ENCODE data around the gene PIP5K1A.
"Not testable (repeated sequence)": the region's sequence is repeated elsewhere in the genome, so short reads cannot be mapped to it uniquely, and the experiment has no call there.

PIP5K1A gene

GRCh38 chr1:151194894-151195594, 3.3 kb upstream of the PIP5K1A start:
- not testable (repeated sequence) for H3K27me3 ChIP-seq (ENCODE audit: control insufficient read depth, insufficient read depth, low read length); H3K36me3 ChIP-seq (ENCODE audit: control insufficient read depth, insufficient read depth, low read length); H3K4me3 ChIP-seq (ENCODE audit: low read length); H3K9me3 ChIP-seq (ENCODE audit: control insufficient read depth, low read length)
- H3K9ac ChIP-seq (ENCODE audit: low read length) = peak overlapping the region; percentile 61
- peaks cover 16% of the 10 kb centered on the region for H3K4me1 ChIP-seq (ENCODE audit: control insufficient read depth, insufficient read depth, low read length)

- Histone ChIP-seq H3K4me3 (ENCODE audit: low read length) (no peak overlapping the region), H3K36me3 (ENCODE audit: control insufficient read depth, insufficient read depth, low read length) (no peaks in the 10 kb centered on the region), H3K9me3 (ENCODE audit: control insufficient read depth, low read length) (no peaks in the 10 kb centered on the region), H3K27me3 (ENCODE audit: control insufficient read depth, insufficient read depth, low read length) (no peaks in the 10 kb centered on the region), H3K9ac (ENCODE audit: low read length) (peak overlapping the region; percentile 61), H3K4me1 (ENCODE audit: control insufficient read depth, insufficient read depth, low read length) (peaks cover 17% of the 10 kb centered on the region)
Measured at GRCh38 chr1:151196292-151196800, 2.0 kb upstream of the PIP5K1A start.

GRCh38 chr1:151197863-151198253, 494 bp upstream of the PIP5K1A start:
- peak overlapping the region; percentile 98 for H3K9ac ChIP-seq (ENCODE audit: low read length)
- H3K9me3 ChIP-seq (ENCODE audit: control insufficient read depth, low read length) = no peaks in the 10 kb centered on the region
- no peaks in the 10 kb centered on the region for H3K36me3 ChIP-seq (ENCODE audit: control insufficient read depth, insufficient read depth, low read length)
- no peaks in the 10 kb centered on the region for H3K27me3 ChIP-seq (ENCODE audit: control insufficient read depth, insufficient read depth, low read length)
- H3K4me1 ChIP-seq (ENCODE audit: control insufficient read depth, insufficient read depth, low read length) = peaks cover 17% of the 10 kb centered on the region
- peak overlapping the region; percentile 100 for H3K4me3 ChIP-seq (ENCODE audit: low read length)

- Histone ChIP-seq H3K9ac (ENCODE audit: low read length) (peak overlapping the region; percentile 98), H3K4me1 (ENCODE audit: control insufficient read depth, insufficient read depth, low read length) (peaks cover 17% of the 10 kb centered on the region), H3K36me3 (ENCODE audit: control insufficient read depth, insufficient read depth, low read length) (no peaks in the 10 kb centered on the region), H3K9me3 (ENCODE audit: control insufficient read depth, low read length) (no peaks in the 10 kb centered on the region), H3K4me3 (ENCODE audit: low read length) (peak overlapping the region; percentile 100), H3K27me3 (ENCODE audit: control insufficient read depth, insufficient read depth, low read length) (no peaks in the 10 kb centered on the region)
Measured at GRCh38 chr1:151199873-151200581, 1.7 kb downstream of the PIP5K1A start.

GRCh38 chr1:151205381-151205965, 7.1 kb downstream of the PIP5K1A start:
- not testable (repeated sequence) for H3K4me1 ChIP-seq (ENCODE audit: control insufficient read depth, insufficient read depth, low read length); H3K36me3 ChIP-seq (ENCODE audit: control insufficient read depth, insufficient read depth, low read length)

GRCh38 chr1:151210830-151211229, 12.5 kb downstream of the PIP5K1A start:
- no peak overlapping the region for H3K9ac ChIP-seq (ENCODE audit: low read length)
- no peaks in the 10 kb centered on the region for H3K27me3 ChIP-seq (ENCODE audit: control insufficient read depth, insufficient read depth, low read length)
- no peaks in the 10 kb centered on the region for H3K36me3 ChIP-seq (ENCODE audit: control insufficient read depth, insufficient read depth, low read length)
- no peak overlapping the region for H3K4me3 ChIP-seq (ENCODE audit: low read length)
- H3K9me3 ChIP-seq (ENCODE audit: control insufficient read depth, low read length) = no peaks in the 10 kb centered on the region
- no peaks in the 10 kb centered on the region for H3K4me1 ChIP-seq (ENCODE audit: control insufficient read depth, insufficient read depth, low read length)

More at GRCh38 chr1:151205381-151205965, 7.1 kb downstream of the PIP5K1A start:
- H3K9me3 ChIP-seq (ENCODE audit: control insufficient read depth, low read length); H3K9ac ChIP-seq (ENCODE audit: low read length); H3K27me3 ChIP-seq (ENCODE audit: control insufficient read depth, insufficient read depth, low read length); H3K4me3 ChIP-seq (ENCODE audit: low read length): not testable (repeated sequence)

- Histone ChIP-seq H3K4me1 (ENCODE audit: control insufficient read depth, insufficient read depth, low read length) (no peaks in the 10 kb centered on the region), H3K4me3 (ENCODE audit: low read length) (no peak overlapping the region), H3K27me3 (ENCODE audit: control insufficient read depth, insufficient read depth, low read length) (no peaks in the 10 kb centered on the region)
Measured at GRCh38 chr1:151211972-151212705, 13.8 kb downstream of the PIP5K1A start.

GRCh38 chr1:151213560-151213959, 15.2 kb downstream of the PIP5K1A start:
- Histone ChIP-seq H3K9ac (ENCODE audit: low read length) (no peak overlapping the region), H3K4me3 (ENCODE audit: low read length) (no peak overlapping the region), H3K9me3 (ENCODE audit: control insufficient read depth, low read length) (no peaks in the 10 kb centered on the region), H3K27me3 (ENCODE audit: control insufficient read depth, insufficient read depth, low read length) (no peaks in the 10 kb centered on the region), H3K4me1 (ENCODE audit: control insufficient read depth, insufficient read depth, low read length) (no peaks in the 10 kb centered on the region), H3K36me3 (ENCODE audit: control insufficient read depth, insufficient read depth, low read length) (no peaks in the 10 kb centered on the region)

More at GRCh38 chr1:151211972-151212705, 13.8 kb downstream of the PIP5K1A start:
- H3K9ac ChIP-seq (ENCODE audit: low read length) = no peak overlapping the region
- no peaks in the 10 kb centered on the region for H3K36me3 ChIP-seq (ENCODE audit: control insufficient read depth, insufficient read depth, low read length)
- H3K9me3 ChIP-seq (ENCODE audit: control insufficient read depth, low read length) = no peaks in the 10 kb centered on the region

- Histone ChIP-seq H3K9ac (ENCODE audit: low read length) (no peak overlapping the region), H3K4me1 (ENCODE audit: control insufficient read depth, insufficient read depth, low read length) (no peaks in the 10 kb centered on the region), H3K9me3 (ENCODE audit: control insufficient read depth, low read length) (no peaks in the 10 kb centered on the region), H3K36me3 (ENCODE audit: control insufficient read depth, insufficient read depth, low read length) (no peaks in the 10 kb centered on the region), H3K27me3 (ENCODE audit: control insufficient read depth, insufficient read depth, low read length) (no peaks in the 10 kb centered on the region), H3K4me3 (ENCODE audit: low read length) (no peak overlapping the region)
Measured at GRCh38 chr1:151221616-151222015, 23.3 kb downstream of the PIP5K1A start.

- no peaks in the 10 kb centered on the region for H3K9me3 ChIP-seq (ENCODE audit: control insufficient read depth, low read length)
- no peaks in the 10 kb centered on the region for H3K36me3 ChIP-seq (ENCODE audit: control insufficient read depth, insufficient read depth, low read length)
- no peaks in the 10 kb centered on the region for H3K27me3 ChIP-seq (ENCODE audit: control insufficient read depth, insufficient read depth, low read length)
- no peak overlapping the region for H3K4me3 ChIP-seq (ENCODE audit: low read length)
- H3K4me1 ChIP-seq (ENCODE audit: control insufficient read depth, insufficient read depth, low read length) = no peaks in the 10 kb centered on the region
- H3K9ac ChIP-seq (ENCODE audit: low read length) = no peak overlapping the region
Measured at GRCh38 chr1:151222130-151222529, 23.8 kb downstream of the PIP5K1A start.

GRCh38 chr1:151235235-151235634, 36.9 kb downstream of the PIP5K1A start:
- H3K4me1 ChIP-seq (ENCODE audit: control insufficient read depth, insufficient read depth, low read length) = no peaks in the 10 kb centered on the region

More at GRCh38 chr1:151235235-151235634, 36.9 kb downstream of the PIP5K1A start:
- H3K9me3 ChIP-seq (ENCODE audit: control insufficient read depth, low read length) = no peaks in the 10 kb centered on the region
- H3K36me3 ChIP-seq (ENCODE audit: control insufficient read depth, insufficient read depth, low read length) = no peaks in the 10 kb centered on the region
- no peak overlapping the region for H3K4me3 ChIP-seq (ENCODE audit: low read length)
- H3K9ac ChIP-seq (ENCODE audit: low read length) = no peak overlapping the region
- no peaks in the 10 kb centered on the region for H3K27me3 ChIP-seq (ENCODE audit: control insufficient read depth, insufficient read depth, low read length)

All from mucosa of stomach (tissue), 1 donor.